K562 (cell line): Measurements from ENCODE around the gene ENPP7. TPM values are rescaled to one million over a fixed set of nuclear protein-coding genes. Genes with fewer than 3 reads are reported as not detected.

Experiments
- ATAC-seq: fragments of 200-7000 bp; cut with Tn5 transposase; 3 replicates; pipeline ENCODE4 v1.9.1; 2020; ENCODE audit warnings: moderate library complexity
- BruUV-seq: library from RNA; stranded (reverse); fragments of 400-500 nt; replicated peaks from 2 replicates; lab custom pipeline; 2021; lab: Mats Ljungman, UMichigan
- CTCF ChIA-PET: fragments of 300-600 bp; formaldehyde crosslinking; extraction: SDS; loops from one replicate; lab custom pipeline; 2021; ENCODE audit warnings: low intra/inter-chr PET ratio; lab: Yijun Ruan, JAX
- POLR2A ChIA-PET: fragments of 300-600, 350-650 bp; sonication (Branson Sonifier 250); formaldehyde crosslinking; extraction: SDS; loops from one replicate; lab custom pipeline; 2021; ENCODE audit warnings: antibody characterized with exemption, inconsistent platforms; lab: Yijun Ruan, JAX
- DNase-seq, 4 experiments: peaks; one replicate each; pipeline versions ENCODE4 v3.0.0 to v3.0.0-alpha.2; 2011 to 2018; ENCODE audit warnings: low spot score in 3 of 4, mixed read lengths in 3 of 4; ENCODE audit errors: extremely low read depth in 1 of 4
- FAIRE-seq: peaks from 2 replicates; lab custom pipeline; 2011; peaks lifted over from hg19 to GRCh38; lab: Jason Lieb, UNC
- H2AFZ ChIP-seq: 2 replicates; pipeline ENCODE4 v1.6.0; 2011; ENCODE audit warnings: low read depth, low read length, control low read depth, inconsistent platforms
- H3K27ac ChIP-seq: fragments of 200-600 bp; 3 replicates; pipeline ENCODE4 v1.8.0; 2011; ENCODE audit warnings: low read depth, mild to moderate bottlenecking, control low read depth, inconsistent platforms, low read length, moderate library complexity, mixed read lengths; ENCODE audit errors: extremely low read depth
- H3K27me3 ChIP-seq, 2 experiments: fragments of 300-600 bp in 1 of 2; 2 replicates in 1 of 2; 3 replicates in 1 of 2; pipeline versions ENCODE4 v1.6.0 to v1.8.0; 2011; ENCODE audit warnings: inconsistent platforms in 2 of 2, low read length in 2 of 2, mild to moderate bottlenecking in 1 of 2, mixed read lengths in 1 of 2, moderate library complexity in 1 of 2; ENCODE audit not compliant: control insufficient read depth in 2 of 2, insufficient read depth in 2 of 2
- H3K36me3 ChIP-seq: fragments of 300-600 bp; 3 replicates; pipeline ENCODE4 v1.8.0; 2011; ENCODE audit warnings: mild to moderate bottlenecking, low read length, inconsistent platforms; ENCODE audit not compliant: control insufficient read depth, insufficient read depth
- H3K4me1 ChIP-seq, 2 experiments: fragments of 200-600 bp in 1 of 2; replicated peaks in 1 of 2; 2 replicates in 1 of 2; 3 replicates in 1 of 2; pipeline versions ENCODE4 v1.5.1 to v1.8.0; 2011; ENCODE audit warnings: inconsistent platforms in 2 of 2, low read length in 2 of 2, mild to moderate bottlenecking in 1 of 2, mixed read lengths in 1 of 2, moderate library complexity in 1 of 2; ENCODE audit not compliant: control insufficient read depth in 2 of 2, insufficient read depth in 2 of 2
- H3K4me2 ChIP-seq: 2 replicates; pipeline ENCODE4 v1.6.1; 2011; ENCODE audit warnings: low read length, control low read depth, inconsistent platforms, mixed read lengths; ENCODE audit not compliant: insufficient read depth
- H3K4me3 ChIP-seq: fragments of 200-600 bp; sonication (generic), shearing (Covaris generic); 2 replicates; pipeline ENCODE4 v1.5.1; 2016; ENCODE audit warnings: control low read depth, inconsistent platforms
- H3K79me2 ChIP-seq: fragments of 200-600 bp; 3 replicates; pipeline ENCODE4 v1.8.0; 2011; ENCODE audit warnings: low read length, inconsistent platforms; ENCODE audit not compliant: control insufficient read depth, insufficient read depth
- H3K9ac ChIP-seq, 2 experiments: 2 replicates each; pipeline versions ENCODE4 v1.6.0 to v1.6.1; 2011; ENCODE audit warnings: low read depth in 2 of 2, low read length in 2 of 2, control low read depth in 1 of 2, inconsistent platforms in 1 of 2, mild to moderate bottlenecking in 1 of 2, mixed read lengths in 1 of 2; ENCODE audit not compliant: insufficient read depth in 1 of 2
- H3K9me1 ChIP-seq: one replicate; pipeline ENCODE4 v1.6.0; 2011; ENCODE audit warnings: inconsistent platforms, mild to moderate bottlenecking, low read length, moderate library complexity; ENCODE audit not compliant: control insufficient read depth, insufficient read depth
- H3K9me3 ChIP-seq: replicated peaks from 2 replicates; pipeline ENCODE4 v1.5.1; 2011; ENCODE audit warnings: low read depth, low read length, inconsistent platforms; ENCODE audit not compliant: control insufficient read depth, insufficient read depth
- H4K20me1 ChIP-seq: replicated peaks from 2 replicates; pipeline ENCODE4 v1.6.1; 2011; ENCODE audit warnings: low read length, inconsistent platforms, mixed read lengths; ENCODE audit not compliant: control insufficient read depth, insufficient read depth
- E2F8 ChIP-seq: fragments of 450-650 bp; IDR thresholded peaks from 2 replicates; pipeline ENCODE4 v1.7.1; 2018; ENCODE audit warnings: mild to moderate bottlenecking, low read depth; ENCODE audit not compliant: partially characterized antibody
- EWSR1 ChIP-seq: fragments of 450-650 bp; IDR thresholded peaks from 2 replicates; pipeline ENCODE4 v1.6.1; 2018; ENCODE audit warnings: borderline replicate concordance, mild to moderate bottlenecking, low read depth, moderate library complexity; ENCODE audit not compliant: partially characterized antibody
- FOXJ2 ChIP-seq: fragments of 200-800 bp; sonication (Bioruptor generic); IDR thresholded peaks from 2 replicates; pipeline ENCODE4 v1.6.1; 2016; ENCODE audit warnings: missing genetic modification characterization, missing compliant biosample characterization
- NFRKB ChIP-seq: fragments of 450-650 bp; IDR thresholded peaks from 2 replicates; pipeline ENCODE4 v1.6.1; 2016; ENCODE audit warnings: low read depth
- NONO ChIP-seq, 2 experiments: fragments of 200-400 bp in 1 of 2; fragments of 450-650 bp in 1 of 2; formaldehyde crosslinking in 1 of 2; IDR thresholded peaks; 2 replicates each; pipeline ENCODE4 v1.6.1; 2017; ENCODE audit warnings: low read depth in 2 of 2, mild to moderate bottlenecking in 2 of 2, moderate library complexity in 2 of 2, low read length in 1 of 2
- RBFOX2 ChIP-seq: fragments of 200-400 bp; formaldehyde crosslinking; IDR thresholded peaks from 2 replicates; pipeline ENCODE4 v1.6.1; 2017; ENCODE audit warnings: low read depth, mild to moderate bottlenecking, low read length, moderate library complexity
- RFX1 ChIP-seq: fragments of 450-650 bp; IDR thresholded peaks from 2 replicates; pipeline ENCODE4 v1.6.1; 2016; ENCODE audit warnings: mild to moderate bottlenecking, moderate library complexity
- THAP7 ChIP-seq: fragments of 250-450 bp; sonication (Bioruptor Pico); IDR thresholded peaks from 2 replicates; pipeline ENCODE4 v1.5.0; 2021
- ZBTB5 ChIP-seq: fragments of 450-650 bp; IDR thresholded peaks from 2 replicates; pipeline ENCODE4 v1.6.1; 2017; ENCODE audit warnings: antibody characterized with exemption
- ZNF431 ChIP-seq: sonication (generic); formaldehyde crosslinking; IDR thresholded peaks from 2 replicates; pipeline ENCODE4 v1.8.0; 2022; ENCODE audit warnings: mild to moderate bottlenecking, missing genetic modification reagents
- ZNF592 ChIP-seq: fragments of 450-650 bp; IDR thresholded peaks from 2 replicates; pipeline ENCODE4 v1.6.1; 2017; ENCODE audit warnings: antibody characterized with exemption, mild to moderate bottlenecking
- WGBS: fragments of 100-300 bp; shearing (Covaris generic); methylation state at CpG from one replicate; pipeline ENCODE4 v1.1.6; 2016; ENCODE audit warnings: low coverage, mixed read lengths; ENCODE audit not compliant: insufficient coverage; ENCODE audit errors: missing lambda C conversion rate; 5-methylcytosine and 5-hydroxymethylcytosine counted together
- in situ Hi-C: fragments of 300-500 bp; cut with MboI; formaldehyde crosslinking; loops from 4 replicates; pipeline ENCODE4 v1.15.0; 2018; ENCODE audit warnings: inconsistent platforms, mixed read lengths
- intact Hi-C: fragments of 100-400 bp; cut with micrococcal nuclease; formaldehyde crosslinking; loops from 2 replicates; pipeline ENCODE4 v1.14.2; 2022
- polyA plus RNA-seq, 8 experiments: library from polyadenylated mRNA; depleted of rRNA in 4 of 8; stranded (reverse) in 5 of 8; unstranded in 3 of 8; fragments of >200 nt; fragmentation: Nextera tagmentation in 2 of 8; fragmentation: Illumina TruSeq in 1 of 8; extraction: Ambion mirVana in 2 of 8; extraction: Trizol in 1 of 8; gene quantifications; 2 replicates each; pipeline versions ENCODE4 v1.2.1 to v1.2.3, GENCODE V29; 2011 to 2014; ENCODE audit warnings: inconsistent platforms in 1 of 8, missing spikeins in 1 of 8
- total RNA-seq, 7 experiments: library from RNA; depleted of rRNA in 6 of 7; stranded (reverse); fragments of >200 nt in 6 of 7; fragmentation: Illumina TruSeq in 2 of 7; extraction: Trizol in 2 of 7; gene quantifications; 2 replicates each; pipeline versions ENCODE4 v1.2.1 to v1.2.3, GENCODE V29; 2011 to 2021; ENCODE audit warnings: low replicate concordance in 1 of 7

ENPP7 gene
- total and polyA plus RNA-seq, 9 of the 15 experiments (the other 6 are each of a cell fraction or from before 2014, with no cell fraction given): not detected

GRCh38 chr17:79740413-79740812 lies 9.7 kb downstream of the ENPP7 start:
- H3K4me3 ChIP-seq: no peak overlapping the region
- no peak overlapping the region for H3K4me2 ChIP-seq
- in situ Hi-C loops (loop anchor here (10.0 kb wide), 1 partner anchor 174 kb away; no protein-coding TSS in a partner anchor), intact Hi-C loops (loop anchor here (5.0 to 10.0 kb wide), 2 partner anchors 37 to 94 kb away; partner anchors contain the start of genes CBX2 and CBX4)
- H2AFZ ChIP-seq: no peak overlapping the region
- BruUV-seq: no TSS peak
- DNase-seq: no peak
- peak; percentile 23 for FAIRE-seq
- H3K36me3 ChIP-seq: no peaks in the 10 kb centered on the region
- POLR2A ChIA-PET: interaction anchor here (0.7 kb wide), 1 partner anchor 18 kb away, joined by 3 read pairs; no protein-coding TSS in a partner anchor
- ATAC-seq: no peak
- no peak overlapping the region for H3K9ac ChIP-seq
- H3K9me1 ChIP-seq: no peaks in the 10 kb centered on the region
- 8% methylated on average over 8 of the region's 8 CpGs for WGBS
- H3K27ac ChIP-seq: no peak overlapping the region
- H3K4me1 ChIP-seq: peaks cover 0 to 35% of the 10 kb centered on the region in 2 experiments; a peak in 4 of 5 replicates
- CTCF ChIA-PET: interaction anchor here (2.9 kb wide), 1 partner anchor 176 kb away, joined by 14 read pairs; no protein-coding TSS in a partner anchor
- no peaks in the 10 kb centered on the region for H3K9me3 ChIP-seq
- no peaks in the 10 kb centered on the region for H3K79me2 ChIP-seq
- H4K20me1 ChIP-seq: 0 out of 2 replicates have a peak, but pooled peaks cover 3% of the 10 kb centered on the region
- peaks cover 29 to 48% of the 10 kb centered on the region in 2 experiments for H3K27me3 ChIP-seq
- TF ChIP-seq THAP7: no peak
- peak; percentile 73; the same call in 1 of the 2 replicates for TF ChIP-seq FOXJ2 (tag)
- TF ChIP-seq ZNF592: no peak
- no peak for TF ChIP-seq E2F8
- no peak for TF ChIP-seq NFRKB
- no peak for TF ChIP-seq ZBTB5
- no peak for TF ChIP-seq NONO (IDR thresholded peaks at IDR 0.05; ENCODE audit: low read depth in 2 of 2, low read length in 1 of 2)
- TF ChIP-seq RBFOX2: no peak
- TF ChIP-seq ZNF431 (CRISPR knock-in tag): no peak
- no peak for TF ChIP-seq EWSR1
- peak; percentile 51 for TF ChIP-seq RFX1
